Stimulated activated naive CD4-positive, alpha-beta T cell treated with Interleukin-2 at 50 U/mL for 16 hours (primary cell): ENCODE results near the gene TTLL11.

ENCODE experiments used
- DNase-seq: peaks from one replicate; lab custom pipeline; 2025; lab: John Stamatoyannopoulos, UW

TTLL11 gene

GRCh38 chr9:121830441-121831140 is 262.5 kb downstream of the TTLL11 start:
- DNase-seq, result no peak

- no peak for DNase-seq
Observed at GRCh38 chr9:121827251-121827967, 265.7 kb downstream of the TTLL11 start.

- no peak for DNase-seq
Observed at GRCh38 chr9:121826711-121827110, 266.4 kb downstream of the TTLL11 start.

GRCh38 chr9:121825031-121825691 is 267.9 kb downstream of the TTLL11 start:
- no peak for DNase-seq

GRCh38 chr9:121824651-121825030 is 268.5 kb downstream of the TTLL11 start:
- no peak for DNase-seq

GRCh38 chr9:121823451-121824169 is 269.5 kb downstream of the TTLL11 start:
- no peak for DNase-seq

GRCh38 chr9:121822093-121823085 is 270.7 kb downstream of the TTLL11 start:
- no peak for DNase-seq

- DNase-seq, result no peak
Observed at GRCh38 chr9:121821326-121821725, 271.8 kb downstream of the TTLL11 start.

GRCh38 chr9:121820286-121821005 is 272.7 kb downstream of the TTLL11 start:
- no peak for DNase-seq

GRCh38 chr9:121819428-121820231 is 273.5 kb downstream of the TTLL11 start:
- DNase-seq, result no peak

GRCh38 chr9:121818841-121819427 is 274.2 kb downstream of the TTLL11 start:
- DNase-seq, result no peak

GRCh38 chr9:121818016-121818661 is 275.0 kb downstream of the TTLL11 start:
- DNase-seq, result no peak

- no peak for DNase-seq
Observed at GRCh38 chr9:121817476-121817875, 275.6 kb downstream of the TTLL11 start.

- no peak for DNase-seq
Observed at GRCh38 chr9:121816845-121817450, 276.2 kb downstream of the TTLL11 start.

- DNase-seq, result no peak
Observed at GRCh38 chr9:121816449-121816817, 276.7 kb downstream of the TTLL11 start.

GRCh38 chr9:121815546-121816448 is 277.3 kb downstream of the TTLL11 start:
- no peak for DNase-seq

GRCh38 chr9:121815084-121815483 is 278.0 kb downstream of the TTLL11 start:
- no peak for DNase-seq
